Measurements from ENCODE around the gene PSMC3. TPM values are rescaled to one million over a fixed set of nuclear protein-coding genes. Genes with fewer than 3 reads are reported as not detected.

Gene PSMC3
- total RNA-seq, 2 donors from 2014 or later: 109 to 174 TPM

DNA sequence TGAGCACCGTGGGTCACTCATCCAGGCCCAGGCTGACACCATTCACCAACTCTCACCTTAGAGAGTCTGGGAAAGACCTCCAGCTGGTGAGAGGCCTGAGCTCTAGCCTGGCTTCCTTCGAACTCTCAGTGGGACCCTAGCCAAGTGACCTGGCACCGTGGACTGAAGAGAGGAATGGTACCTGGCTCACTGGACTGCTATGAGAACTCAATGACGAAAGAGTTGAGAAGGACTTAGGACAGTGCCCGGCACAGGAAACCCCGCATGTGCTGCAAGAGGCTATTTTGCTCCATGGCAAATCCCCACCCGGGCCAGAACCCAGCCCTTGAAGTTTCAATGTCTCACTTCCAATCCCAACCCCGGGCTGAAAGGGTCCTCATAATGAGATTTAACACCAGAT, 23.3 kb upstream of the PSMC3 start:
- Mint-ChIP-seq H3K4me1 (peaks cover 5% of the 10 kb centered on the region), H3K27me3 (no peaks in the 10 kb centered on the region), H3K36me3 (ENCODE audit: low read depth) (no peaks in the 10 kb centered on the region), H3K27ac (no peak overlapping the region), H3K9me3 (no peaks in the 10 kb centered on the region), H3K4me3 (no peak overlapping the region)
- ATAC-seq (replicated peaks): no peak

DNA sequence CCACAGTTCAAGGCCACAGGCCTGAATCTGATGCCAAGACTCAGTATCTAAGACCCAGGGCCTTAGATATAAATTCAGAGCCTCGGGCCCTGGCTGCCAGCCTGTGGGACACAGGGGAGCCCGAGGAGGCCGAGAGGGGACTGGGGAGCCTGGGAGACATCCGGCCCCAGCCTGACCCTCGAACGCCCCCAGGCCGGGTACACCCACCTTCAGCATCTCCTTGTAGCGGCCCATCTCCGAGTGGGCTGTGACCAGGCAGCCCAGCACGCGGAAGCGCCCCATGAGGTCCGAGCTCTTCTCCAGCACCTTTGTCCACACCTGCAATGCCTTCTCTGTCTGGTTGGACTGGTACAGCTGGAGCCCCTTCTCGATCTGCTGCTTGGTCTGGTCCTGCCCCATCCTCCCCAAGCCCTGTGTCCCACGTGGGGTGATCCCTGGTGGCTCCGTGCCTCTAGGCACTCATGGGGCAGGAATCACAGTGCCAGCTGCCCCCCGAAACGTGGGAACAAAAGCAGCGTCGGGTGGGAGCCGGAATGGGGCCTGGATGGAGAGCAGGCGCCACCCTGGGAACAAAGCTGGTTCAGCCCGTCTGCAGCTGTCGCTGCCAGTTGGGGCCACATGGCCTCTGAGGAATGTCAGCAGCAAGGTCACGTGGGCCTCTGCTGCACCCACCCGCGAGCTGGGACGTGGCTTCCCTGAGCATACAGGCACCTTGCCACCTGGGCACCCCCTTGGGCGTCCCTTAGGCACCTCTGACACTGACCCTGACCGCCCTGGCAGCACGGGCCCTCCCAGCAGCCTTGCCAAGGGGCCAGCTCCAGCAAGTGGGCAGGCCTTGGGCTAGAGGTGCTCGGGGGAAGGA, 22.6 kb upstream of the PSMC3 start, which contains the start of gene RAPSN:
TSS of gene RAPSN (minus strand) at position 571 of the 862 bp plus-strand sequence. CDS start at position 399, 172 bp downstream.
- Mint-ChIP-seq H3K36me3 (ENCODE audit: low read depth) (no peaks in the 10 kb centered on the region), H3K4me3 (no peak within 1 kb of the TSS), H3K27ac (peak within 1 kb of the TSS; percentile 20), H3K9me3 (no peaks in the 10 kb centered on the region), H3K27me3 (no peaks in the 10 kb centered on the region), H3K4me1 (peaks cover 5% of the 10 kb centered on the region)
- no peak for ATAC-seq (replicated peaks)

DNA sequence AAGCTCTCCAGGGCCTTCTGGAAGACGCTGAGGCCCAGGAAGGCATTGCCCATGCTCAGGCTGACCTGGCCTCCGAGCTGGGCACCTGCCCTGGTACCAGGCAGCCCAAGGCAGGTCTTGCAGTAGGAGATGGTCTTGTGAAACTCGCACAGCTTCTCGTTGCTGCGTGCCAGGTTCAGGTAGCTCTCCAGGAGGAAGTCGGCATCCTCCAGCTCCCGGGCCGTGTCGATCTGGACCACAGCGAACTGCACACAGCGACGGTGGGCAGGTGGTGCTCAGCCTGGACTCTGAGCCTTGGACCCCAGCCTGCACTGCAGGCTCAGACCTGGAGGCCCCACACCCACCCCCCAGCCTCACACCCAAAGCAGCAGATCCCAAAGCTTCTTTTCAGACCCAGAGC, 21.7 kb upstream of the PSMC3 start:
- Mint-ChIP-seq H3K4me3 (no peak overlapping the region), H3K9me3 (no peaks in the 10 kb centered on the region), H3K36me3 (ENCODE audit: low read depth) (no peaks in the 10 kb centered on the region), H3K27ac (peak overlapping the region; percentile 20), H3K27me3 (no peaks in the 10 kb centered on the region), H3K4me1 (peaks cover 5% of the 10 kb centered on the region)
- ATAC-seq (replicated peaks): no peak

DNA sequence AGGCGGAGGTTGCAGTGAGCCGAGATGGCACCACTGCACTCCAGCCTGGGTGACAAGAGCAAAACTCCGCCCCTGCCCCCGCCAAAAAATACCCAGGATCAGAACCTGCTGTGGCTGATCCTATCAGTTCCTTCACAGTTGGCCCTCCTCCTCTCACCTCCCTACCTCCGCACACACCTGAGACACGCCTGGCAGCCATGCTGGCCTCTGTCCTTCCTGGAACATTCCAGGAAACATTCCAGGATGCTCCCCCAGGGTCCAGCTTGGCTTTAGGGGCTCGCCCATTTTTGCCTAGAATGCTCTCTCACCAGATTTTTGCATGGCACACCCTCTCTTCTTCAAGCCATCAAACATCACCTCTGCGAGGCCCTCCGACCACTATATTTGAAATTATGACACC, 20.6 kb upstream of the PSMC3 start:
- peak overlapping the region; percentile 20 for H3K27ac Mint-ChIP-seq
- no peaks in the 10 kb centered on the region for H3K36me3 Mint-ChIP-seq (ENCODE audit: low read depth)
- H3K4me3 Mint-ChIP-seq: no peak overlapping the region
- no peak for ATAC-seq (replicated peaks)
- no peaks in the 10 kb centered on the region for H3K27me3 Mint-ChIP-seq
- no peaks in the 10 kb centered on the region for H3K9me3 Mint-ChIP-seq
- H3K4me1 Mint-ChIP-seq: peaks cover 5% of the 10 kb centered on the region

DNA sequence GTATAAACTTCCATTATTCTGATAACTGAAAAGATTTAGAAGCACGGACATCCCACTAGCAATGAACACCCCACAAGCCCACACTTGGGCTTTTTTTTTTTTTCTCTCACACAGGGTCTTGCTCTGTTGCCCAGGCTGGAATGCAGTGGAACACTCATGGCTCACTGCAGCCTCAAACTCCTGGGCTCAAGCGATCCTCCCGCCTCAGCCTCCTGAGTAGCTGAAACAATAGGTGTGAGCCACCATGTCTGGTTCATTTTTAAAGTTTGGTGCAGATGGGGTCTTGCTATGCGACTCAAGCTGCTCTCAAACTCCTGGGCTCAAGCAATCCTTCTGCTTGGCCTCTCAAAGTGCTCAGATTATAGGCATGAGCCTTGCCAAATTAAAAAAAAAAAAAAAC, 19.6 kb upstream of the PSMC3 start:
- Mint-ChIP-seq H3K27me3 (no peaks in the 10 kb centered on the region), H3K27ac (no peak overlapping the region), H3K36me3 (ENCODE audit: low read depth) (no peaks in the 10 kb centered on the region), H3K4me3 (no peak overlapping the region), H3K4me1 (peaks cover 5% of the 10 kb centered on the region), H3K9me3 (no peaks in the 10 kb centered on the region)
- ATAC-seq (replicated peaks): no peak

DNA sequence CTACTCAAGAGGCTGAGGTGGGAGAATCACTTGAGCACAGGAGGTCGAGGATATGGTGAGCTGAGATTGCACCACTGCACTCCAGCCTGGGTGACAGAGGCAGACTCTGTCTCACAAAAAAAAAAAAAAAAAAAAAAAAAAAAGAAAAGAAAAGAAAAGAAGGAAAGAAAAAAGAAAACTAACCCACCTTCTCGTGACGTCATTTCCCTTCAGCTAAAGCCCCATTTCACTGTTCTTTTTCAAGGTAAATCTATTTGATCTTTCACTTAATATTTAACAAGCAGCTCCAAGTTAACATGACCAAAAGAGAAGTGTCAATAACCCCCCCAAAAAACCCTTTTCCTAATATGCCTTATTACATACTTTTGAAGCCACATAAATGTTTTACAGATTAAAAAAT, 17.6 kb upstream of the PSMC3 start:
- no peaks in the 10 kb centered on the region for H3K27me3 Mint-ChIP-seq
- no peaks in the 10 kb centered on the region for H3K36me3 Mint-ChIP-seq (ENCODE audit: low read depth)
- H3K9me3 Mint-ChIP-seq: no peaks in the 10 kb centered on the region
- ATAC-seq (replicated peaks): no peak
- H3K4me3 Mint-ChIP-seq: no peak overlapping the region
- no peak overlapping the region for H3K27ac Mint-ChIP-seq
- peaks cover 5% of the 10 kb centered on the region for H3K4me1 Mint-ChIP-seq

DNA sequence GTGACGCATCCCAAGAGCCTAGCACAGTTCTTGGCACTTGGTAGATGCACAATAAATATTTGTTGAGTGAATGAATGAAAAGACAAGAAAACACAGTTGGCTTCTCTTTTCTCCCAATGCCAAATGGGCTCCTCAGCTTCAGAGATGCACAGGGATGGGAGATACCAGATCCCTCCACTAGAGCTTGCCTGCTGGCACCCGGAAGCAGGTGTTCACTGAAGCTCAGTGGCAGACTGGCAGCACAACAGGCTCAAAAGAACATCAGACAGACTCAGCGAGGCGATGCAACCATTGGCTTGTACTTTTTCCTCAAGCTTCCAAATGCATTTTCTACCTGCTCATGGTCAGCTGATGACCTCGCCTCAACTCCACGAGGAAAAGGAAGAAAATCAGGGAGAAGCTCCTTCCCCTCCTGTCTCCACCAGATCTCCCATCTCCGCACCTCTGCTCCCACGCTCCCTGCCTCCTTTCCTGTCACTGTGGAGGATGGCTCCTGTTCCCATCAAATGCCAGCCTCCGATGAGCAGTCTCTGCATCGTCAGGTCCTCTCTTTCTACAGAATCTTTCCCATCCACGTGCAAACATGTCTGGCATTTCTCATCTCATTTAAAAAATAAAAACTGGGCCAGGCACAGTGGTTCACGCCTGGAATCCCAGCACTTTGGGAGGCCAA, 16.9 kb upstream of the PSMC3 start:
- H3K27ac Mint-ChIP-seq: no peak overlapping the region
- H3K36me3 Mint-ChIP-seq (ENCODE audit: low read depth): no peaks in the 10 kb centered on the region
- no peaks in the 10 kb centered on the region for H3K9me3 Mint-ChIP-seq
- H3K4me1 Mint-ChIP-seq: peaks cover 5% of the 10 kb centered on the region
- H3K27me3 Mint-ChIP-seq: no peaks in the 10 kb centered on the region
- H3K4me3 Mint-ChIP-seq: no peak overlapping the region
- no peak for ATAC-seq (replicated peaks)

DNA sequence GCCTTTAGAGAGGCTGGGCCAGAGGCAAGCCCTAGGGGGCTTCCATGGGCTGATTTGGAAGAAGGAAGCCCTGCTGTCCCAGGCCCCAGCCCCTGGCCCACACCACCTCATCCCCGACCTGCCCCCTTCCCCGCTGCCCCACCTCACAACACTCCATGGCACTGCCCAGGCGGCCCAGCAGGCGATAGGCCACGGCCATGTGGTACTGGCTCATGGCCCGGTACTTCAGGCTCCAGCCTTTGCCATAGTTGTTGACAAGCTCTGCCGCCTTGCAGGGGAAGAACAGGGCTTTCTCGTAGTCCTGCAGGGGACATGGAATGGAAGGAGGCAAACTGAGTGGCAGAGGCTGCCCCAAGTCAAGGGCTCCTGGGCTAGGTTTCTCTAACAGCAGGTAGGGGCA, 16.3 kb upstream of the PSMC3 start:
- H3K36me3 Mint-ChIP-seq (ENCODE audit: low read depth): no peaks in the 10 kb centered on the region
- H3K9me3 Mint-ChIP-seq: no peaks in the 10 kb centered on the region
- no peak overlapping the region for H3K27ac Mint-ChIP-seq
- H3K4me1 Mint-ChIP-seq: peaks cover 5% of the 10 kb centered on the region
- no peaks in the 10 kb centered on the region for H3K27me3 Mint-ChIP-seq
- no peak overlapping the region for H3K4me3 Mint-ChIP-seq
- no peak for ATAC-seq (replicated peaks)

DNA sequence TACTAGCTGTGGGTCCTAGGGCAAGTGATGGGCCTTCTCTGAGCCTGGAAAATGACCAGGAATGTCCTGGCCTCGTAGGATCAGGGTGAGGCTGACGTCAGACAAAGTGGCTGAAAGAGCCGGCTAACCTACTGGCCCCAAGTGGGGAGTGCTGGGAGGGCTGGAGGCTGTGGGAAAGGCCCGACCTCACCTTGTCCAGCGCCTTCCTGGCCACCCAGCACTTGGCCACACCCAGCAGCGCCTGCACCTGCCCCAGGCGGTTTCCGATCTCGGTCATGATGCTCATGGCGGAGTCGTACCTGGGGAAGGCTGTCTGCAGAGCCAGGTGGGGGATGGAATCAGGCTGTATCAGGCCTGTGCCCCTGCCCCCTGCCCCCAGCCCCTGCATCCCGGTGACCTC, 15.2 kb upstream of the PSMC3 start:
- ATAC-seq (replicated peaks): no peak
- Mint-ChIP-seq H3K27me3 (no peaks in the 10 kb centered on the region), H3K27ac (no peak overlapping the region), H3K4me3 (no peak overlapping the region), H3K36me3 (ENCODE audit: low read depth) (no peaks in the 10 kb centered on the region), H3K9me3 (no peaks in the 10 kb centered on the region), H3K4me1 (no peaks in the 10 kb centered on the region)

DNA sequence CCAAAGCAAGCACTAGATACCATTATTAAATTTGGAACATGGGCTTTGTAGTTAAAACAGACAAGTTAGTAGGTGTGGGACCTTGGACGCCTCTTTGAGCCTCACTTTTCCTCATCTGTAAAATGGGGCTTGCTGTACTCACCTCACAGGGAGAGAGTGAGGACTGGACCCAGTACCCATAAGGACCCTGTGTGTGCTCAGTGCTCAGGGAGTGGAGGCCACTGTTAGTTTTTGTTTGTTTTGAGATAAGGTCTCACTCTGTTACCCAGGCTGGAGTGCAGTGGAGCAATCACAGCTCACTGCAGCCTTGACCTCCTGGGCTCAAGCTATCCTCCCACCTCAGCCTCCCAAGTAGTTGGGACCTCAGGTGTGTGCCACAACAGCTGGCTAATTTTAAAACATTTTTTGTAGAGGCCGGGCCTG, 13.8 kb upstream of the PSMC3 start:
- Mint-ChIP-seq H3K4me3 (no peak overlapping the region), H3K4me1 (no peaks in the 10 kb centered on the region), H3K9me3 (no peaks in the 10 kb centered on the region), H3K36me3 (ENCODE audit: low read depth) (no peaks in the 10 kb centered on the region), H3K27ac (no peak overlapping the region), H3K27me3 (no peaks in the 10 kb centered on the region)
- ATAC-seq (replicated peaks): no peak

DNA sequence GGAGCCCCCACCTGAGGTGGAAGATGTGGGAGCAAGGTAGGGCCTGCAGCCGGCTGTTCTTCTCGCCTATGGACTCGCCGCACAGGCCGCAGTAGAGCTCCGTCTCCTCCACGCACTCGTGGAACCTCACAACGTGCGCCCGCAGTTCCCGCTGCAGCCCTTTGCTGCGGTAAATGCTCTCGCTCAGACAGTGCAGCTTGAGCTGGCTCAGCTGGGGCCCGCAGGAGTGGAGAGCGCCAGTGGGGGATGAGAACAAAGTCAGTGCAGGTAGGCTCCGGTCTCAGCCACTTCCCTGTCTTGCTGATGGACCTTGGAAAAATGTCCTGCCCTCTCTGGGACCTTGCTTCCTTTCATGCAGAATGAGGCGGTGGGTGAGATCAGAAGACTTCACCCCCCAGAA, 12.5 kb upstream of the PSMC3 start:
- no peaks in the 10 kb centered on the region for H3K9me3 Mint-ChIP-seq
- H3K4me1 Mint-ChIP-seq: no peaks in the 10 kb centered on the region
- no peaks in the 10 kb centered on the region for H3K36me3 Mint-ChIP-seq (ENCODE audit: low read depth)
- H3K4me3 Mint-ChIP-seq: no peak overlapping the region
- ATAC-seq (replicated peaks): no peak
- no peaks in the 10 kb centered on the region for H3K27me3 Mint-ChIP-seq
- H3K27ac Mint-ChIP-seq: no peak overlapping the region

DNA sequence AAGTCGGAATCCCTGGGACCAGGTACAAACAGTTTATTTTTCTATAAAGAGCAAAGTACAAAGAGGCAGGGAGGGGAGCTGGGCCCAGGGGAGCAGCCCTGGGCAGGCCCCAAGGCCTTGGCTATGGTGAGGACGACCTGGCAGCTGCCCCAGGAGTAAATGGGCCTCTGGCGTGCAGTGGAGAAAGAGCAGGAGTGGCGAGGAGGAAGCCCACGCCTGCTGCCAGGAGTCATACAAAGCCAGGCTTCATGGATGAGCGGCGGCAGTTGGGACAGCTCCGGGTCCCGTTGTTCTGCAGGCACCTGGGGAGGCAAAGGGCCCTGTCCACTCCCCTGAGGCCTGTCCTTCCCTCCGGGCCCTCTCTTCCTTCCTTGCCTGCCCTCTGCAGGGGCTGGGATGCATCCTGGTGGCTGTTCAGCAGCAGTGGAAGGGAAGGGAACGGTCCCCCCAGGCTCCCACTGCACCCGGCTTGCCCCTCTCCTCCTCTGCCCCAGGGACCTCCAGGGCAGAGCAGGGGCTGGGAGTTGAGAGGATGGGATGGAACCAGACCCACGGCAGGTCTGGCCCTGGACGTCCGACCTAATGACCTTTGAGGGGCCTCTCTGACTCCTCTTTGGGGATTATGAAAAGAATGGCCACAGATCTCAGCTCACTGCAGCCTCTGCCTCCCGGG, 11.6 kb upstream of the PSMC3 start:
- no peak for ATAC-seq (replicated peaks)
- Mint-ChIP-seq H3K9me3 (no peaks in the 10 kb centered on the region), H3K36me3 (ENCODE audit: low read depth) (no peaks in the 10 kb centered on the region), H3K27me3 (no peaks in the 10 kb centered on the region), H3K27ac (no peak overlapping the region), H3K4me3 (no peak overlapping the region), H3K4me1 (peaks cover 5% of the 10 kb centered on the region)

DNA sequence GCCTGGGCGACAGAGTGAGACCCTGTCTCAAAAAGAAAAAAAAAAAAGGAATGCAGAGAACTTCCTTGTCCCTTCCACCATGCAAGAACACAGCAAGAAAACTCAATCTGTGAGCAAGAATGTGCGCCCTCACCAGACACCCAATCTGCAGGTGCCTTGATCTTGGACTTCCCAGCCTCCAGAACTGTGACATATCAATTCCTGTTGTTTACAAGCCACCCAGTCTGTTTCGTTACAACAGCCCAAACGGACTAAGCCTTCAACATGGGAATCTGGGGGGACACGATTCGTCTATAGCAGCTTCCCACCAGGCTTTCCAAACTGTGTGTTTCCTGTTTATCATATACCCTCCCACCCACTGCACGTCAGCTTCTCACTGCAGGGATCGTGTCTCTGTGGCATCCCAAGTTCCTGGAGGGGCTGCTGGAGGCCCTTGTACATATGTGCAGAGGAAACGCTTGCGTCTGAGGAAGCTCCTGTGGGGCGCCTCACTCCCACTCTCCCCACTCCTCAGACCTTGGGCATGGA, 11.0 kb upstream of the PSMC3 start:
- no peak for ATAC-seq (replicated peaks)
- H3K9me3 Mint-ChIP-seq: no peaks in the 10 kb centered on the region
- no peaks in the 10 kb centered on the region for H3K27me3 Mint-ChIP-seq
- no peaks in the 10 kb centered on the region for H3K36me3 Mint-ChIP-seq (ENCODE audit: low read depth)
- peaks cover 5% of the 10 kb centered on the region for H3K4me1 Mint-ChIP-seq
- H3K27ac Mint-ChIP-seq: no peak overlapping the region
- no peak overlapping the region for H3K4me3 Mint-ChIP-seq

DNA sequence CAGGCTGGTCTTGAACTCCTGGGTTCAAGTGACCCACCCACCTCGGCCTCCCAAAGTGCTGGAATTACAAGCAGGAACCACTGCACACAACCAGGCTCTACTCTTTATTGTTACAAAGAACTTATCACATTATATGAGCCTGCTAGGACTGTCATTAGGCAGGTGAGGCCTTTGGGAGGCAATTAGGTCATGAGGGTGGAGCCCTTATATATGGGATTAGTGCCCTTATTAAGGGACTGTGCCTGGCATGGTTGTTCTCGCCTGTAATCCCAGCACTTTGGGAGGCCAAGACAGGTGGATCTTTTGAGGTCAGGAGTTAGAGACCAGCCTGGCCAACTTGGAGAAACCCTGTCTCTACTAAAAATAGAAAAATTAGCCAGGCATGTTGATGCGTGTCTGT, 10.5 kb upstream of the PSMC3 start:
- H3K4me3 Mint-ChIP-seq: no peak overlapping the region
- ATAC-seq (replicated peaks): no peak
- no peaks in the 10 kb centered on the region for H3K9me3 Mint-ChIP-seq
- H3K27me3 Mint-ChIP-seq: no peaks in the 10 kb centered on the region
- H3K27ac Mint-ChIP-seq: no peak overlapping the region
- no peaks in the 10 kb centered on the region for H3K36me3 Mint-ChIP-seq (ENCODE audit: low read depth)
- H3K4me1 Mint-ChIP-seq: peaks cover 5% of the 10 kb centered on the region

All from activated T-helper 17 cell treated with anti-CD3 and anti-CD28 coated beads, Interleukin-2, amount 50 U/mL, for 72 hours (primary cell).